Esophagus muscularis mucosa (tissue), 4 donors: ENCODE results near the gene SMARCA1. TPM values are rescaled to one million over a fixed set of nuclear protein-coding genes. Genes with fewer than 3 reads are reported as not detected.

Source experiments
- DNase-seq: peaks from one replicate; pipeline ENCODE4 v3.0.0-alpha.2; 2017; ENCODE audit errors: extremely low spot score
- H3K27ac ChIP-seq, 4 donors: fragments of 200-600 bp; sonication (generic); replicated peaks in 1 of 4; 1 replicate in 3 of 4; 2 replicates in 1 of 4; pipeline ENCODE4 v1.5.1; 2016 to 2019; ENCODE audit warnings: mild to moderate bottlenecking in 1 of 4
- H3K27me3 ChIP-seq, 4 donors: fragments of 200-600 bp; sonication (generic); one replicate each; pipeline versions ENCODE4 v1.5.1 to v1.6.0; 2016 to 2019
- H3K36me3 ChIP-seq, 4 donors: fragments of 200-600 bp; sonication (generic); one replicate each; pipeline ENCODE4 v1.5.1; 2016 to 2019
- H3K4me1 ChIP-seq, 4 donors: fragments of 200-600 bp; sonication (generic); one replicate each; pipeline ENCODE4 v1.5.1; 2016 to 2019
- H3K4me3 ChIP-seq, 4 donors: fragments of 200-600 bp; sonication (generic); 1 replicate in 2 of 4; 2 replicates in 2 of 4; pipeline ENCODE4 v1.5.1; 2016 to 2019; ENCODE audit warnings: mild to moderate bottlenecking in 4 of 4, moderate library complexity in 1 of 4
- H3K9me3 ChIP-seq, 4 donors: fragments of 200-600 bp; sonication (generic); 1 replicate in 3 of 4; 2 replicates in 1 of 4; pipeline ENCODE4 v1.5.1; 2016 to 2019
- EP300 ChIP-seq: sonication (generic); formaldehyde crosslinking; IDR thresholded peaks from one replicate; pipeline ENCODE4 v1.6.1; 2017; ENCODE audit warnings: antibody characterized with exemption
- POLR2A ChIP-seq: fragments of 450-650 bp; IDR thresholded peaks from one replicate; pipeline ENCODE4 v1.6.1; 2017; ENCODE audit warnings: antibody characterized with exemption, moderate library complexity, mild to moderate bottlenecking, low read depth
- POLR2AphosphoS5 ChIP-seq, 2 donors: sonication (generic); formaldehyde crosslinking; IDR thresholded peaks; one replicate each; pipeline ENCODE4 v1.6.1; 2017; ENCODE audit warnings: antibody characterized with exemption in 2 of 2
- WGBS: methylation state at CpG from one replicate; pipeline ENCODE4 v1.1.5; 2018; 5-methylcytosine and 5-hydroxymethylcytosine counted together
- intact Hi-C: fragments of 100-400 bp; cut with DNase I; formaldehyde crosslinking; loops from one replicate; pipeline ENCODE4 v1.15.1; 2023
- total RNA-seq, 4 donors: library from RNA; depleted of rRNA; stranded (reverse); fragments of >200 nt; gene quantifications; one replicate each; pipeline versions ENCODE4 v1.1.0 to v1.2.1, GENCODE V29; 2016
- TF ChIP-seq, protein P1 (sequence below), 3 experiments: fragments of 200-600 bp in 2 of 3; fragments of 450-650 bp in 1 of 3; sonication (generic) in 2 of 3; IDR thresholded peaks; one replicate each; pipeline ENCODE4 v1.5.1; 2017 to 2019; ENCODE audit warnings: antibody characterized with exemption in 3 of 3, mild to moderate bottlenecking in 2 of 3, moderate library complexity in 1 of 3

SMARCA1 gene
- total RNA-seq, 4 donors from 2014 or later: 52.2 to 60.6 (median 55.7) TPM

DNA sequence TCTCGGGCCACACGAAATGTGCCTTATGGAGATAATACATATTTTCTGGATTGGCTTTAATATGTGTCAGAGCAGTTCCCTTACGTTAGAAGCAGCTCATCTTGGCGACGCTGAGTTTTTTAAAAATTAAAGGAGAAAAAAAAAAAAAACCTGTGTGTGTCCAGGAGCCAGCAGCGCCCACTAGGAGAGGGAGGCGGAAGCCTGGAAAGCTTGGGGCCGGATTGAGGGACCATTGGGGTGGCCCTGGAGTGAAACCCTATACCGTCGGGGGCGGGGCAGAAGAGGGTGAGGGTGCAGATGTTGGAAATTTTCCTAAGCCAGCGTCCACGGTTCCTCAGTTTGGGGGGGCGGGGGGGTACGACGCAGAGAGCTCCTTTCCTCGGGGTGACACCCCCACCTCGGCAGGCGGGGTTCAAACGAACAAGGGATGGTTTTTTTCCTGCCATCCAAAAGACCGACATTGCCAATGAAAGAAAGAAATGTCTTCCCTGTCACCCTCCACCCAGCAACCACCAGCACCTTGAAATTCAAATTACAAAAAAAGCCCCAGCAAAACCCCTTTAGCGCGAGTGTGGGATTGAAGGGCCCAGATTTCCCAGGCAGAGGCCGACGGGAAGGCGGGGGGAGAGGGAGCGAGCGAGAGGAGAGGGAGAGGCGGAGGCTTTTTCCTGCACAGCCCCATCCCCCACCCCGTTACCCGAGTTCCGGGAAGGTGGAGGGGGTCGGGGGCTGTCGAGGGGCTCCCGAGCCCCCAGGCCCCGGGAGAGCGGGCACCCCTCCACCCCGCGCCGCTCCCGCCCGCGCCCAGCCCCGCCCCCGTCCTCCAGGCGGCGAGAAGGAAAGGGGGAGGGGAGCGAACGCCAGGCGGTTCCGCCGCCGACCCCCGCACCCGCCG, 859 bp downstream of the SMARCA1 start:
- intact Hi-C loops: no loop called here
- H3K4me3 ChIP-seq: peak overlapping the region; percentile 81 to 89 (median 82)
- H3K27ac ChIP-seq: peak overlapping the region; percentile 93 to 96 (median 94)
- no peaks in the 10 kb centered on the region for H3K27me3 ChIP-seq
- TF ChIP-seq POLR2AphosphoS5 (IDR thresholded peaks at IDR 0.05) (peak in 1 of 2 donors; percentile 7), EP300 (no peak), POLR2A (no peak)
- TF ChIP-seq, protein P1, sequence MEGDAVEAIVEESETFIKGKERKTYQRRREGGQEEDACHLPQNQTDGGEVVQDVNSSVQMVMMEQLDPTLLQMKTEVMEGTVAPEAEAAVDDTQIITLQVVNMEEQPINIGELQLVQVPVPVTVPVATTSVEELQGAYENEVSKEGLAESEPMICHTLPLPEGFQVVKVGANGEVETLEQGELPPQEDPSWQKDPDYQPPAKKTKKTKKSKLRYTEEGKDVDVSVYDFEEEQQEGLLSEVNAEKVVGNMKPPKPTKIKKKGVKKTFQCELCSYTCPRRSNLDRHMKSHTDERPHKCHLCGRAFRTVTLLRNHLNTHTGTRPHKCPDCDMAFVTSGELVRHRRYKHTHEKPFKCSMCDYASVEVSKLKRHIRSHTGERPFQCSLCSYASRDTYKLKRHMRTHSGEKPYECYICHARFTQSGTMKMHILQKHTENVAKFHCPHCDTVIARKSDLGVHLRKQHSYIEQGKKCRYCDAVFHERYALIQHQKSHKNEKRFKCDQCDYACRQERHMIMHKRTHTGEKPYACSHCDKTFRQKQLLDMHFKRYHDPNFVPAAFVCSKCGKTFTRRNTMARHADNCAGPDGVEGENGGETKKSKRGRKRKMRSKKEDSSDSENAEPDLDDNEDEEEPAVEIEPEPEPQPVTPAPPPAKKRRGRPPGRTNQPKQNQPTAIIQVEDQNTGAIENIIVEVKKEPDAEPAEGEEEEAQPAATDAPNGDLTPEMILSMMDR (IDR thresholded peaks at IDR 0.05): peak in 2 of 3 experiments; percentile 6 to 12
- H3K9me3 ChIP-seq: no peaks in the 10 kb centered on the region
- no peak for DNase-seq
- peaks cover 0 to 32% (median 7%) of the 10 kb centered on the region in 4 donors for H3K4me1 ChIP-seq
- 36% methylated on average over 28 of the region's 56 CpGs for WGBS
- H3K36me3 ChIP-seq: no peaks in the 10 kb centered on the region

DNA sequence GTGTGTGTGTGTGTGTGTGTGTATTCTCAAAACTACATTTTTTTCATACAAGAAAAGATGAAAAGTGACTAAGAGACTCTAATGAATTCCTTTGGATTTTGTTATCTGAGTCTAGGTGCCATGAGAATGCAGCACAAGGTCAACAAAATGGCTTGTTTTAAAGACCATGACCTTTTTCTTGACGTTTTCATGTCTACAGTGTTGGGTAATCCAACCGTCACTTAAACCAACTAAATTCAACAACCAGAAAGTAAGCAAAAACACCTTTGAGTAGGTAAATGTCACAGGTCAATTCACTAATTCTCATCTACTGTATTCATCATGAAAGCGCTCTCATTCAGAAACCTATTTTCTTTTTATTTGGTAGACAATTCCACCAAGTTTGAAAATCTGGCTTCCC, 3.1 kb downstream of the SMARCA1 start:
- no peak for DNase-seq
- peaks cover 3 to 6% (median 4%) of the 10 kb centered on the region in 4 donors for H3K36me3 ChIP-seq
- H3K27me3 ChIP-seq: no peaks in the 10 kb centered on the region
- H3K27ac ChIP-seq: peak overlapping the region in 3 of 4 donors; percentile 3 to 94 (median 93)
- 53% methylated on average over 3 of the region's 3 CpGs for WGBS
- no peaks in the 10 kb centered on the region for H3K9me3 ChIP-seq
- TF ChIP-seq EP300 (no peak), POLR2AphosphoS5 (IDR thresholded peaks at IDR 0.05) (no peak), POLR2A (no peak)
- TF ChIP-seq, protein P1 (IDR thresholded peaks at IDR 0.05): no peak
- H3K4me3 ChIP-seq: no peak overlapping the region
- H3K4me1 ChIP-seq: peaks cover 3 to 38% (median 10%) of the 10 kb centered on the region in 4 donors
- intact Hi-C loops: no loop called here

DNA sequence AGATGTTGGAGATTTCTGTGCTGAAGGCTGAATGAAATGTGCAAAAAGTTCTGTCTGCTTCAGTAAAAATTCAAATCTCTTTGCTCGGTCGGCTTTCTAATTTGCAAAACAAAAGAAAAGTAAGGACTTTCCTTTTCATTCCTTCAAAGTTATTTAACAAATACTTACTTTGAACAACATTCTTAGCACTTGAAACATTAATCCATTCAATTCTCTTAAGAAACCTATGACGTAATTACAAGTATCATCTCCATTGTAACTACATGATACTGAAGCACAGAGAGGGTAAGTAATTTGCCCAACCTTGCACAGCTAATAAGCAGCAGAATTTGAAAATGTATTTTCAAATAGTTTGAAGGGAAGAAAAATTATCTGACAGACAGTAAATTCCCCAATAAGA, 6.9 kb downstream of the SMARCA1 start:
- no peaks in the 10 kb centered on the region for H3K9me3 ChIP-seq
- no peaks in the 10 kb centered on the region for H3K27me3 ChIP-seq
- H3K4me3 ChIP-seq: no peak overlapping the region
- 56% methylated on average over 3 of the region's 3 CpGs for WGBS
- intact Hi-C loops: no loop called here
- peaks cover 8 to 25% (median 17%) of the 10 kb centered on the region in 4 donors for H3K36me3 ChIP-seq
- TF ChIP-seq POLR2A: no peak
- TF ChIP-seq EP300: no peak
- TF ChIP-seq POLR2AphosphoS5 (IDR thresholded peaks at IDR 0.05): no peak
- TF ChIP-seq, protein P1 (IDR thresholded peaks at IDR 0.05): no peak
- H3K27ac ChIP-seq: no peak overlapping the region
- H3K4me1 ChIP-seq: peaks cover 0 to 36% (median 10%) of the 10 kb centered on the region in 4 donors
- no peak for DNase-seq

DNA sequence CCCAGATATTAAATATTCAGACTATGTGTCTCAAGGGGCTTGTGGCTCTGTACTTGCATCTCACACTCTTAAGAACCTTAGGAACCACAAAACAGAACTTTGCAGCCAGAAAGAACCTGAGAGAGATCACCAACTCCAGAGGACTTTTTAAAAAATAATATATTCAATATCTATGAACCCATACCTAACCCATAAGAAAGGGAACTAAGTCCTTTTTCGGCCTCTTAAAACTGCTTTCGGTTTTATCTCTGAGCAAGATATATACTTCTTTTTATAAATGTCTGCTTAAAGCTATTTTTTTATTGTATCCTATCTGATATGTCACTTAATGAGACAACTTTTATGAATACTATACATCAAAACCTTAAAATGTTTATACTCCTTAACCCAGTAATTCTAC, 10.9 kb downstream of the SMARCA1 start:
- H3K4me1 ChIP-seq: peaks cover 0 to 7% (median 5%) of the 10 kb centered on the region in 4 donors
- DNase-seq: no peak
- no peak overlapping the region for H3K27ac ChIP-seq
- intact Hi-C loops: no loop called here
- 79% methylated on average over 2 of the region's 2 CpGs for WGBS
- H3K36me3 ChIP-seq: peaks cover 8 to 45% (median 24%) of the 10 kb centered on the region in 4 donors
- no peaks in the 10 kb centered on the region for H3K9me3 ChIP-seq
- no peak overlapping the region for H3K4me3 ChIP-seq
- TF ChIP-seq POLR2AphosphoS5 (IDR thresholded peaks at IDR 0.05): no peak
- no peak for TF ChIP-seq POLR2A
- TF ChIP-seq EP300: no peak
- TF ChIP-seq, protein P1 (IDR thresholded peaks at IDR 0.05): no peak
- H3K27me3 ChIP-seq: no peaks in the 10 kb centered on the region
